HepG2 (cell line): ENCODE measurements around the gene CHID1.

ENCODE experiments used
- CHD2 ChIP-seq: IDR thresholded peaks from 2 replicates; pipeline ENCODE4 v1.6.1; 2011; ENCODE audit warnings: low read depth, low read length, improper control_type of control experiment
- POLR2A ChIP-seq, 2 experiments: IDR thresholded peaks; 2 replicates each; pipeline ENCODE4 v1.6.1; 2011; ENCODE audit warnings: low read depth in 2 of 2, low read length in 2 of 2, mild to moderate bottlenecking in 1 of 2, moderate library complexity in 1 of 2; ENCODE audit not compliant: insufficient read depth in 1 of 2
- SRSF1 ChIP-seq: fragments of 200-400 bp; formaldehyde crosslinking; optimal IDR thresholded peaks from 2 replicates; pipeline ENCODE3; 2017; ENCODE audit warnings: mild to moderate bottlenecking, low read depth, low read length, moderate library complexity
- TCF7L2 ChIP-seq: IDR thresholded peaks from 2 replicates; pipeline ENCODE4 v1.6.1; 2011; ENCODE audit warnings: mild to moderate bottlenecking, low read depth, low read length, moderate library complexity
- ZFP36 ChIP-seq: fragments of 150-350 bp; IDR thresholded peaks from 2 replicates; pipeline ENCODE4 v1.6.1; 2018; ENCODE audit warnings: borderline replicate concordance, low read length, low read depth; ENCODE audit not compliant: partially characterized antibody
- ZNF138 ChIP-seq: sonication (generic); formaldehyde crosslinking; IDR thresholded peaks from 2 replicates; pipeline ENCODE4 v1.5.0; 2020; ENCODE audit warnings: mild to moderate bottlenecking, low read depth, missing genetic modification reagents
- ZNF510 ChIP-seq: sonication (generic); formaldehyde crosslinking; IDR thresholded peaks from 2 replicates; pipeline ENCODE4 v1.4.0; 2020; ENCODE audit warnings: low read depth, mild to moderate bottlenecking, missing genetic modification reagents

- TF ChIP-seq CHD2 (no peak), ZNF510 (CRISPR knock-in tag) (no peak), ZNF138 (CRISPR knock-in tag) (no peak), TCF7L2 (no peak), POLR2A (IDR thresholded peaks at IDR 0.05; ENCODE audit: insufficient read depth in 1 of 2, low read depth in 2 of 2, low read length in 2 of 2) (no peak), ZFP36 (no peak), SRSF1 (no peak)
Observed at GRCh38 chr11:897253-898142, 13.1 kb downstream of the CHID1 start.
